Caco-2 (cell line): ENCODE measurements around the gene FNBP1. TPM values are rescaled to one million over a fixed set of nuclear protein-coding genes. Genes with fewer than 3 reads are reported as not detected.

ENCODE experiments used
- BruUV-seq: library from RNA; stranded (reverse); fragments of 400-500 nt; replicated peaks from 2 replicates; lab custom pipeline; 2021; lab: Mats Ljungman, UMichigan
- CTCF ChIA-PET: fragments of 300-600 bp; sonication (Branson Sonifier 250); formaldehyde crosslinking; loops from one replicate; lab custom pipeline; 2022; ENCODE audit warnings: antibody characterized with exemption; lab: Charles Lee
- POLR2A ChIA-PET: fragments of 300-600 bp; sonication (Branson Sonifier 250); formaldehyde crosslinking; loops from one replicate; lab custom pipeline; 2022; ENCODE audit warnings: antibody characterized with exemption; lab: Charles Lee
- DNase-seq, 2 experiments: peaks; one replicate each; pipeline versions ENCODE4 v3.0.0 to v3.0.0-alpha.2; 2020 to 2022
- H3K27me3 ChIP-seq: replicated peaks from 2 replicates; pipeline ENCODE4 v1.6.0; 2011; ENCODE audit warnings: low read length; ENCODE audit not compliant: control insufficient read depth, insufficient read depth
- H3K36me3 ChIP-seq: 2 replicates; pipeline ENCODE4 v1.5.1; 2011; ENCODE audit warnings: low read length; ENCODE audit not compliant: control insufficient read depth, insufficient read depth
- H3K4me1 ChIP-seq: fragments of 250-450 bp; sonication (Bioruptor Pico); 2 replicates; pipeline ENCODE4 v1.5.1; 2020; ENCODE audit warnings: mild to moderate bottlenecking
- H3K4me3 ChIP-seq: 2 replicates; pipeline ENCODE4 v1.5.1; 2011; ENCODE audit warnings: low read depth, mild to moderate bottlenecking, control low read depth, low read length
- H3K9me3 ChIP-seq: fragments of 250-450 bp; sonication (Bioruptor Pico); 2 replicates; pipeline ENCODE4 v1.5.1; 2020; ENCODE audit warnings: mild to moderate bottlenecking, moderate library complexity
- H3K27ac Mint-ChIP-seq: one replicate; pipeline ENCODE4 v1.8.0; 2022; ENCODE audit warnings: mixed read lengths; ENCODE audit not compliant: unreplicated experiment
- H3K27me3 Mint-ChIP-seq: one replicate; pipeline ENCODE4 v1.8.0; 2022; ENCODE audit warnings: mixed read lengths; ENCODE audit not compliant: insufficient read depth, unreplicated experiment
- H3K36me3 Mint-ChIP-seq: one replicate; pipeline ENCODE4 v1.8.0; 2022; ENCODE audit warnings: mild to moderate bottlenecking, mixed read lengths; ENCODE audit not compliant: insufficient read depth, unreplicated experiment
- H3K4me1 Mint-ChIP-seq: one replicate; pipeline ENCODE4 v1.8.0; 2022; ENCODE audit warnings: low read depth, mixed read lengths; ENCODE audit not compliant: unreplicated experiment
- H3K4me3 Mint-ChIP-seq: one replicate; pipeline ENCODE4 v1.8.0; 2022; ENCODE audit warnings: mild to moderate bottlenecking, moderate library complexity, mixed read lengths; ENCODE audit not compliant: unreplicated experiment
- H3K9me3 Mint-ChIP-seq: one replicate; pipeline ENCODE4 v1.8.0; 2022; ENCODE audit warnings: mixed read lengths; ENCODE audit not compliant: unreplicated experiment
- intact Hi-C: fragments of 100-400 bp; cut with micrococcal nuclease; formaldehyde crosslinking; loops from one replicate; pipeline ENCODE4 v1.10.0; 2022; ENCODE audit not compliant: unreplicated experiment
- total RNA-seq: library from RNA; stranded (reverse); gene quantifications from 2 replicates; pipeline ENCODE4 v1.2.3, GENCODE V29; 2022
- TF ChIP-seq, protein P1 (sequence below), 2 experiments: fragments of 200-600 bp in 1 of 2; IDR thresholded peaks; 1 replicate in 1 of 2; 2 replicates in 1 of 2; pipeline versions ENCODE4 v1.5.1 to v1.8.0; 2011 to 2022; ENCODE audit warnings: antibody characterized with exemption in 1 of 2, control low read depth in 1 of 2, inconsistent platforms in 1 of 2, low read depth in 1 of 2, low read length in 1 of 2, mild to moderate bottlenecking in 1 of 2, moderate library complexity in 1 of 2; ENCODE audit not compliant: insufficient read depth in 1 of 2, severe bottlenecking in 1 of 2, unreplicated experiment in 1 of 2

Gene FNBP1
- total RNA-seq, 1 experiment from 2014 or later = 33.2 TPM

DNA sequence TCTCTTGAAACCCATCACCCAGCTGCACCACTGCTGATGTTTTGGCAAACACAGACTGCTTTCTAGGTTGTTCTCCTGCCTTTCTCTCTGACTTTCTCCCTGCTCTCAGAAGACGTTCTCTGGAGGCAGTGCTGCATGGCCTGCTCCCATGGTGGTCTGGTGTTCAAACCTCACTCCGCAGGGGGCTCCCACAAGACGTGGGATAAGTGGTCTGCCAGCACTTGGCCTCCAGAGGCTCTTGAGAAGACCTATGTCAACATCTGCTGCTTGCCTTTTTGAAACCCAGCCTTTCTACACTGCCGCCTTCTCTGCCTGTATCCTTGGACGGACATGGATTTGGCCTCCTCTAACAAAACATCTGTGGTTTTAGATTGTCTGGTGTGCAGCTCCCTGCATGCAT is 191.2 kb downstream of the FNBP1 start:
- H3K27me3 ChIP-seq = no peaks in the 10 kb centered on the region
- Mint-ChIP-seq H3K4me1 (no peaks in the 10 kb centered on the region), H3K27ac (no peak overlapping the region), H3K9me3 (no peaks in the 10 kb centered on the region), H3K4me3 (no peak overlapping the region), H3K36me3 (peaks cover 5% of the 10 kb centered on the region), H3K27me3 (no peaks in the 10 kb centered on the region)
- H3K4me3 ChIP-seq = no peak overlapping the region
- H3K4me1 ChIP-seq = no peaks in the 10 kb centered on the region; the same call in 1 of the 2 replicates
- DNase-seq = no peak
- ChIA-PET CTCF (interaction anchor here (0.7 kb wide), 1 partner anchor 335 kb away, joined by 9 read pairs; no protein-coding TSS in a partner anchor), POLR2A (interaction anchor here (0.5 kb wide), 1 partner anchor 44 kb away, joined by 4 read pairs; no protein-coding TSS in a partner anchor)
- intact Hi-C loops = no loop called here
- TF ChIP-seq, protein P1, sequence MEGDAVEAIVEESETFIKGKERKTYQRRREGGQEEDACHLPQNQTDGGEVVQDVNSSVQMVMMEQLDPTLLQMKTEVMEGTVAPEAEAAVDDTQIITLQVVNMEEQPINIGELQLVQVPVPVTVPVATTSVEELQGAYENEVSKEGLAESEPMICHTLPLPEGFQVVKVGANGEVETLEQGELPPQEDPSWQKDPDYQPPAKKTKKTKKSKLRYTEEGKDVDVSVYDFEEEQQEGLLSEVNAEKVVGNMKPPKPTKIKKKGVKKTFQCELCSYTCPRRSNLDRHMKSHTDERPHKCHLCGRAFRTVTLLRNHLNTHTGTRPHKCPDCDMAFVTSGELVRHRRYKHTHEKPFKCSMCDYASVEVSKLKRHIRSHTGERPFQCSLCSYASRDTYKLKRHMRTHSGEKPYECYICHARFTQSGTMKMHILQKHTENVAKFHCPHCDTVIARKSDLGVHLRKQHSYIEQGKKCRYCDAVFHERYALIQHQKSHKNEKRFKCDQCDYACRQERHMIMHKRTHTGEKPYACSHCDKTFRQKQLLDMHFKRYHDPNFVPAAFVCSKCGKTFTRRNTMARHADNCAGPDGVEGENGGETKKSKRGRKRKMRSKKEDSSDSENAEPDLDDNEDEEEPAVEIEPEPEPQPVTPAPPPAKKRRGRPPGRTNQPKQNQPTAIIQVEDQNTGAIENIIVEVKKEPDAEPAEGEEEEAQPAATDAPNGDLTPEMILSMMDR (IDR thresholded peaks at IDR 0.05; ENCODE audit: insufficient read depth in 1 of 2, low read depth in 1 of 2, low read length in 1 of 2, severe bottlenecking in 1 of 2, unreplicated experiment in 1 of 2) = no peak
- BruUV-seq = no TSS peak
- H3K9me3 ChIP-seq = no peaks in the 10 kb centered on the region
- no peaks in the 10 kb centered on the region for H3K36me3 ChIP-seq

DNA sequence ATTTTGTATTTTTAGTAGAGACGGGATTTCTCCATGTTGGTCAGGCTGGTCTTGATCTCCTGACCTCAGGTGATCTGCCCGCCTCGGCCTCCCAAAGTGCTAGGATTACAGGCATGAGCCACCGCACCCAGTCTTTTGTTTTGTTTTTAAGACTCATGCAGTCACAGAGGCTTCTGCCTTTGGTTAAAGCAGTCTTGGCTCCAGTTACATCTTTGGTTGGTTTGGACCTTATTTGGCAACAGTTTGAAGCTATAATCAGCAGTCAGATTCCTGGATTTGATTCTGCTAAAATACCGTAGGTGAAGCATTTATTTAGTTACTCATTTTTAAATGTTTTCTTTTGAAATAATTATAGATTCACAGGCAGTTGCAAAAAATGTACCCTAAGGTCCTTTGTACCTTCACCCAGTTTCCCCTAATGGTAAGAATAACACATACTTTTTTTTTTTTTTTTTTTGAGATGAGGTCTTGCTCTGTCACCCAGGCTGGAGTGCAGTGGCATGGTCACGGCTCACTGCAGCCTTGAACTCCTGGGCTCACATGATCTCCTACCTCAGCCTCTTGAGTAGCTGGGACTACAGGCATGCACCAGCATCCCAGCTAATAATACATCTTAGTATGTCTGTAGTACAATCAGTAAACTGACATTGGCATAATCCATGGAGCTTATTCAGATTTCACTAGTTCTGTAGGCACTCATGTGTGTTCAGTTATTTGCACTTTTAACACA is 192.0 kb downstream of the FNBP1 start:
- Histone ChIP-seq H3K27me3 (no peaks in the 10 kb centered on the region), H3K4me3 (no peak overlapping the region), H3K36me3 (no peaks in the 10 kb centered on the region), H3K4me1 (no peaks in the 10 kb centered on the region; the same call in 1 of the 2 replicates), H3K9me3 (no peaks in the 10 kb centered on the region)
- intact Hi-C loops = no loop called here
- H3K4me1 Mint-ChIP-seq = no peaks in the 10 kb centered on the region
- H3K9me3 Mint-ChIP-seq = no peaks in the 10 kb centered on the region
- peaks cover 5% of the 10 kb centered on the region for H3K36me3 Mint-ChIP-seq
- H3K27me3 Mint-ChIP-seq = no peaks in the 10 kb centered on the region
- no peak for DNase-seq
- BruUV-seq = no TSS peak
- ChIA-PET CTCF (interaction anchor here (0.7 kb wide), 1 partner anchor 336 kb away, joined by 9 read pairs; no protein-coding TSS in a partner anchor), POLR2A (no interaction called here)
- H3K4me3 Mint-ChIP-seq = no peak overlapping the region
- H3K27ac Mint-ChIP-seq = no peak overlapping the region
- TF ChIP-seq, protein P1 (IDR thresholded peaks at IDR 0.05; ENCODE audit: insufficient read depth in 1 of 2, low read depth in 1 of 2, low read length in 1 of 2, severe bottlenecking in 1 of 2, unreplicated experiment in 1 of 2) = no peak

DNA sequence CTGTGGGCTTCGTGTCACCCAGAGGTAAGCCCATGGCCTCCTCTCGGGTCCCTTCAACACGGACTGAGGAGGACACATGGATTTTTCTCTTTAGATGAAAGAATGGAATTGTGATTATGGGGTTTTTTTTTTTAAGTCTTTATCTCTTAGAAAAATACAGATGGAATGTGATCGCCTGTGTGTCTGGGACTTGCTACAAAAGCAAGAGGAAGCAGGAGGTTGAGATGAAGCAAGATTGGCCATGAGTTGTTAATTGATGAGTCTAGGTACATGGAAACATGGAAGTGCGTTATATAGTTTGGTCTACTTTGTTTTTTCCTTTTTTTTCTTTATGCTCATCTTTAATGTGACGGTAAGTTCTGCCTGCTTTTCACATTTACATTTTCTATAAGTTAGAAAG is 193.1 kb downstream of the FNBP1 start:
- ChIA-PET POLR2A (no interaction called here), CTCF (no interaction called here)
- Histone ChIP-seq H3K4me3 (no peak overlapping the region), H3K27me3 (no peaks in the 10 kb centered on the region), H3K4me1 (no peaks in the 10 kb centered on the region; the same call in 1 of the 2 replicates), H3K36me3 (no peaks in the 10 kb centered on the region), H3K9me3 (no peaks in the 10 kb centered on the region)
- Mint-ChIP-seq H3K4me3 (no peak overlapping the region), H3K4me1 (no peaks in the 10 kb centered on the region), H3K27ac (no peak overlapping the region), H3K9me3 (no peaks in the 10 kb centered on the region), H3K36me3 (no peaks in the 10 kb centered on the region), H3K27me3 (no peaks in the 10 kb centered on the region)
- intact Hi-C loops = no loop called here
- BruUV-seq = no TSS peak
- DNase-seq = no peak
- TF ChIP-seq, protein P1 (IDR thresholded peaks at IDR 0.05; ENCODE audit: insufficient read depth in 1 of 2, low read depth in 1 of 2, low read length in 1 of 2, severe bottlenecking in 1 of 2, unreplicated experiment in 1 of 2) = no peak
